Measurements from ENCODE around the gene DST. TPM values are rescaled to one million over a fixed set of nuclear protein-coding genes. Genes with fewer than 3 reads are reported as not detected.

DST gene
- total RNA-seq, 2 donors from 2014 or later: 101 to 113 TPM

DNA sequence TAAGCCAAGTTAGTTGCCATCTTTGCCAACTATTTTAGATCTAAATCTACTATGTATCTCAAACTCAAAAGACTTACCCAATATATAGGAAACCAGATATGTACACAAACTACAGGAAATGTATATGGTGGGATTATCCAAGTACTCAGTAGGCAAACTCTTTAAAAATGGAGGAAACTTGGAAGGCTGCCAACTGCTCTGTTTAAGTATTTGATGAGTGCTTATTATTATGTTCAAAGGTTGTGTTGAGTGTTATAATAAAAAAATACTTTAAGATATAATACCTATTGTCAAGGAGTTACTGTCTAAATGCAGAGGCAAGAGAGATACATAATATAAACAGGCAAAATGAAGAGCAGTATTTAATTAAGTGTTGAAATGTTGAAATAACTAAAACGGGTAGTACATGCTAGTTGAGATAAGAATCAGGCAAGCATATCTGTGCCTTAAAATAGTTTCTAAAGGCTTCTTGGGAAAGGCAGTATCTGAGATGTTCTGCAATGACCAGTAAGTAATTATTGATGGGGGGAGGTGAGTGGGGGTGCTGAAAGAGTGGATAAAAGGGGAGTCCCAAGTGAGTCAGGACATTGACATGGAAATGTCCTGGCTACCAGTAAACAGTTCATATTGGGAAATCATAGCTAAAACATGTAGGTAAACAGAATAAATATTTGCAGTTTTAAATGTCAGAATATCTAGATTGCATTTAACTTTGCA, 6.5 kb upstream of the DST start:
- Histone ChIP-seq H3K36me3 (ENCODE audit: control insufficient read depth, insufficient read depth, low read length) (peaks cover 41% of the 10 kb centered on the region), H3K27ac (ENCODE audit: low read depth, low read length) (no peak overlapping the region), H3K27me3 (ENCODE audit: control insufficient read depth, insufficient read depth, low read length, poor library complexity, severe bottlenecking) (no peaks in the 10 kb centered on the region), H3K9ac (ENCODE audit: extremely low read depth, low read length, poor library complexity, severe bottlenecking) (no peak overlapping the region), H3K9me3 (ENCODE audit: control insufficient read depth, low read length) (no peaks in the 10 kb centered on the region), H3K4me3 (ENCODE audit: low read length) (no peak overlapping the region), H3K4me1 (ENCODE audit: control insufficient read depth, insufficient read depth, low read length) (peaks cover 3% of the 10 kb centered on the region)
- no peak overlapping the region for H3K27ac Mint-ChIP-seq
- TF ChIP-seq, protein P1, sequence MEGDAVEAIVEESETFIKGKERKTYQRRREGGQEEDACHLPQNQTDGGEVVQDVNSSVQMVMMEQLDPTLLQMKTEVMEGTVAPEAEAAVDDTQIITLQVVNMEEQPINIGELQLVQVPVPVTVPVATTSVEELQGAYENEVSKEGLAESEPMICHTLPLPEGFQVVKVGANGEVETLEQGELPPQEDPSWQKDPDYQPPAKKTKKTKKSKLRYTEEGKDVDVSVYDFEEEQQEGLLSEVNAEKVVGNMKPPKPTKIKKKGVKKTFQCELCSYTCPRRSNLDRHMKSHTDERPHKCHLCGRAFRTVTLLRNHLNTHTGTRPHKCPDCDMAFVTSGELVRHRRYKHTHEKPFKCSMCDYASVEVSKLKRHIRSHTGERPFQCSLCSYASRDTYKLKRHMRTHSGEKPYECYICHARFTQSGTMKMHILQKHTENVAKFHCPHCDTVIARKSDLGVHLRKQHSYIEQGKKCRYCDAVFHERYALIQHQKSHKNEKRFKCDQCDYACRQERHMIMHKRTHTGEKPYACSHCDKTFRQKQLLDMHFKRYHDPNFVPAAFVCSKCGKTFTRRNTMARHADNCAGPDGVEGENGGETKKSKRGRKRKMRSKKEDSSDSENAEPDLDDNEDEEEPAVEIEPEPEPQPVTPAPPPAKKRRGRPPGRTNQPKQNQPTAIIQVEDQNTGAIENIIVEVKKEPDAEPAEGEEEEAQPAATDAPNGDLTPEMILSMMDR (conservative IDR thresholded peaks at IDR 0.05): no peak
- no peak for DNase-seq
- peaks cover 23% of the 10 kb centered on the region for H3K4me1 Mint-ChIP-seq
- no peaks in the 10 kb centered on the region for H3K27me3 Mint-ChIP-seq (ENCODE audit: insufficient read depth)
- H3K36me3 Mint-ChIP-seq (ENCODE audit: low read depth): peaks cover 32% of the 10 kb centered on the region
- no peak overlapping the region for H3K4me3 Mint-ChIP-seq
- H3K9me3 Mint-ChIP-seq: no peaks in the 10 kb centered on the region
- 86% methylated on average over 1 of the region's 1 CpG; no CpG with 5 or more reads in 1 of the 2 experiments for WGBS, 2 experiments (ENCODE audit: insufficient coverage in 1 of 2, insufficient read length in 1 of 2)

DNA sequence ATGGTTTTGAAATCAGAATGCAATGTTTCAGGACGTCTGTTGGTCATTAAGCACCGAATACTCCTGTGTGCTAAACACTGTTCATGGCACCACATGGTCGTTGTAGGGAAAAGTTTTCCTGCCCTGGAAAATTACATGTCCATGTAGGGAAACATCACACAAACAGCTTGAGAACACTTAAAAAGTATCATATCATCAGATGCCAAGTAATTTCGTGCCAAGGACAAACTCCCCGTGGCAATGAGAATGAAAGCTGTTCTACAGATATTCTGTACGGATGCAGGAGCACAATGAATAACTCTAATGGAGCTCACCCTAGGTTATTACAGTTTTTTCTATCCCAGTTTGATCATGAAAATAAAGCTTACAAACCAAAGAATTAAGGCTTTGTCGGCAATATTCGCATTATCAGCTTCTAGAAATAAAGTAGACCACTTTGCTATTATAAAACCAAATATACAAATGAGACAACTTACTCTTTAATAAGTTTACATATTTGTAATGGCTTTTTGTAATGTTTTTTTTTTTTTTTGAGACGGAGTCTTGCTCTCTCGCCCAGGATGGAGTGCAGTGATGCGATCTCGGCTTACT, 4.6 kb upstream of the DST start:
- TF ChIP-seq, protein P1 (conservative IDR thresholded peaks at IDR 0.05): no peak
- H3K9me3 ChIP-seq (ENCODE audit: control insufficient read depth, low read length): no peaks in the 10 kb centered on the region
- 94 to 97% methylated on average over 5 to 12 of the region's 12 CpGs for WGBS, 2 experiments (ENCODE audit: insufficient coverage in 1 of 2, insufficient read length in 1 of 2)
- H3K9ac ChIP-seq (ENCODE audit: extremely low read depth, low read length, poor library complexity, severe bottlenecking): no peak overlapping the region
- H3K36me3 Mint-ChIP-seq (ENCODE audit: low read depth): peaks cover 36% of the 10 kb centered on the region
- peaks cover 22% of the 10 kb centered on the region for H3K4me1 Mint-ChIP-seq
- peaks cover 51% of the 10 kb centered on the region for H3K36me3 ChIP-seq (ENCODE audit: control insufficient read depth, insufficient read depth, low read length)
- H3K4me1 ChIP-seq (ENCODE audit: control insufficient read depth, insufficient read depth, low read length): peaks cover 3% of the 10 kb centered on the region
- H3K4me3 ChIP-seq (ENCODE audit: low read length): no peak overlapping the region
- H3K27me3 Mint-ChIP-seq (ENCODE audit: insufficient read depth): no peaks in the 10 kb centered on the region
- H3K27ac Mint-ChIP-seq: no peak overlapping the region
- no peaks in the 10 kb centered on the region for H3K9me3 Mint-ChIP-seq
- no peak overlapping the region for H3K4me3 Mint-ChIP-seq
- H3K27me3 ChIP-seq (ENCODE audit: control insufficient read depth, insufficient read depth, low read length, poor library complexity, severe bottlenecking): no peaks in the 10 kb centered on the region
- DNase-seq: no peak
- no peak overlapping the region for H3K27ac ChIP-seq (ENCODE audit: low read depth, low read length)

DNA sequence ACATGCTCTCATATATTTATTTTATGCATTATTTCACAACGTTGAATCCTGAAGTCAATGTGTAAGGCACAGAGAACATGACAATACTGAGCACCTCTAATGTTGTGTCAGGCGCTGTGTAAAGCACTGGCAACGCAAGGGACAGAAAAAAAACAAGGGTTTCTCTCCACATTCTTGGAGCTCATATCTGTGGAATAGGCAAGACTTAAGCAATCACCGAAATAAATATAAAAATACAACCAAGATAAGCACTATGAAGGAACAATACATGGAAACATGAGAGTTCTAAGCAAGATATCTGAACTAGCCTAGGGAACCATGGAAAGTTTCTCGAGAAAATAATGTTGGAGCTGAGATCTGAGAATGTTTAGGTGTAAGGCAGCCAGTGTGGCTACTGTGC, 1.7 kb upstream of the DST start:
- no peak overlapping the region for H3K4me3 ChIP-seq (ENCODE audit: low read length)
- DNase-seq: no peak
- no peaks in the 10 kb centered on the region for H3K9me3 ChIP-seq (ENCODE audit: control insufficient read depth, low read length)
- H3K9me3 Mint-ChIP-seq: no peaks in the 10 kb centered on the region
- no peaks in the 10 kb centered on the region for H3K27me3 Mint-ChIP-seq (ENCODE audit: insufficient read depth)
- TF ChIP-seq, protein P1 (conservative IDR thresholded peaks at IDR 0.05): no peak
- peaks cover 71% of the 10 kb centered on the region for H3K36me3 ChIP-seq (ENCODE audit: control insufficient read depth, insufficient read depth, low read length)
- no peak overlapping the region for H3K27ac ChIP-seq (ENCODE audit: low read depth, low read length)
- 94 to 100% methylated on average over 3 to 5 of the region's 5 CpGs for WGBS, 2 experiments (ENCODE audit: insufficient coverage in 1 of 2, insufficient read length in 1 of 2)
- no peaks in the 10 kb centered on the region for H3K27me3 ChIP-seq (ENCODE audit: control insufficient read depth, insufficient read depth, low read length, poor library complexity, severe bottlenecking)
- no peak overlapping the region for H3K4me3 Mint-ChIP-seq
- H3K4me1 Mint-ChIP-seq: peaks cover 14% of the 10 kb centered on the region
- H3K9ac ChIP-seq (ENCODE audit: extremely low read depth, low read length, poor library complexity, severe bottlenecking): no peak overlapping the region
- H3K36me3 Mint-ChIP-seq (ENCODE audit: low read depth): peaks cover 46% of the 10 kb centered on the region
- peaks cover 3% of the 10 kb centered on the region for H3K4me1 ChIP-seq (ENCODE audit: control insufficient read depth, insufficient read depth, low read length)
- no peak overlapping the region for H3K27ac Mint-ChIP-seq

All from endodermal cell (in vitro differentiated cells).